ENCODE measurements around the gene LRRN4. TPM values are rescaled to one million over a fixed set of nuclear protein-coding genes. Genes with fewer than 3 reads are reported as not detected.
A peak's percentile ranks its signal among the peaks of the same experiment; 100 is the strongest.
"Not testable (repeated sequence)": the region's sequence is repeated elsewhere in the genome, so short reads cannot be mapped to it uniquely, and the experiment has no call there.

The LRRN4 gene
- total RNA-seq, 6 donors from 2014 or later, result 18.9 to 177 (median 68.5) TPM

- no peaks in the 10 kb centered on the region for H3K36me3 ChIP-seq
- no peak overlapping the region for H3K4me3 ChIP-seq
- 63 to 77% methylated on average over 6 to 10 of the region's 10 CpGs for WGBS, 2 donors
- no peaks in the 10 kb centered on the region for H3K9me3 ChIP-seq
- DNase-seq (peak in 1 of 2 donors; percentile 34), ATAC-seq (ENCODE audit: low FRiP score in 2 of 2) (no peak)
- peaks cover 0 to 13% (median 1%) of the 10 kb centered on the region in 4 donors for H3K27me3 ChIP-seq
- H3K27ac ChIP-seq, result peak overlapping the region in 2 of 4 donors; percentile 46 to 67
- H3K4me1 ChIP-seq, result peaks cover 5 to 36% (median 20%) of the 10 kb centered on the region in 4 donors
- TF ChIP-seq POLR2AphosphoS5 (IDR thresholded peaks at IDR 0.05) (no peak), EP300 (IDR thresholded peaks at IDR 0.05) (no peak), CTCF (IDR thresholded peaks at IDR 0.05) (no peak)
Observed at GRCh38 chr20:6055161-6055783, 1.4 kb upstream of the LRRN4 start.

GRCh38 chr20:6054689-6055051, 810 bp upstream of the LRRN4 start:
- WGBS, 2 donors, result 75 to 83% methylated on average over 4 of the region's 4 CpGs
- not testable (repeated sequence) for H3K36me3 ChIP-seq; DNase-seq; H3K9me3 ChIP-seq; ATAC-seq (ENCODE audit: low FRiP score in 2 of 2); H3K4me3 ChIP-seq
- Histone ChIP-seq H3K4me1 (peaks cover 5 to 36% (median 20%) of the 10 kb centered on the region in 4 donors), H3K27me3 (peaks cover 0 to 13% (median 1%) of the 10 kb centered on the region in 4 donors), H3K27ac (peak overlapping the region in 1 of 4 donors; percentile 27)

GRCh38 chr20:6053064-6053775, 640 bp downstream of the LRRN4 start:
- Histone ChIP-seq H3K27ac (peak overlapping the region in 3 of 4 donors; percentile 31 to 76 (median 55)), H3K9me3 (no peaks in the 10 kb centered on the region), H3K4me3 (peak overlapping the region in 3 of 4 donors; percentile 36 to 52 (median 47)), H3K4me1 (peaks cover 5 to 35% (median 19%) of the 10 kb centered on the region in 4 donors), H3K27me3 (peaks cover 0 to 13% (median 1%) of the 10 kb centered on the region in 4 donors), H3K36me3 (no peaks in the 10 kb centered on the region)
- DNase-seq (no peak), ATAC-seq (ENCODE audit: low FRiP score in 2 of 2) (no peak)
- TF ChIP-seq EP300 (IDR thresholded peaks at IDR 0.05) (no peak), POLR2AphosphoS5 (IDR thresholded peaks at IDR 0.05) (no peak)
- 56 to 76% methylated on average over 7 to 8 of the region's 8 CpGs for WGBS, 2 donors

- DNase-seq (peak in 1 of 2 donors; percentile 42), ATAC-seq (ENCODE audit: low FRiP score in 2 of 2) (no peak)
- Histone ChIP-seq H3K4me1 (peaks cover 5 to 22% (median 12%) of the 10 kb centered on the region in 4 donors), H3K4me3 (peak overlapping the region in 3 of 4 donors; percentile 36 to 52 (median 47)), H3K9me3 (no peaks in the 10 kb centered on the region), H3K27ac (peak overlapping the region; percentile 31 to 76 (median 57)), H3K36me3 (peaks cover 0 to 2% (median 0%) of the 10 kb centered on the region in 4 donors), H3K27me3 (peaks cover 0 to 13% (median 1%) of the 10 kb centered on the region in 4 donors)
- TF ChIP-seq POLR2A (IDR thresholded peaks at IDR 0.05) (peak in 1 of 4 donors; percentile 15), POLR2AphosphoS5 (IDR thresholded peaks at IDR 0.05) (no peak)
- 39 to 48% methylated on average over 5 of the region's 5 CpGs for WGBS, 2 donors
Observed at GRCh38 chr20:6051505-6051904, 2.4 kb downstream of the LRRN4 start.

- DNase-seq, result no peak
- H3K4me1 ChIP-seq, result peaks cover 5 to 12% (median 7%) of the 10 kb centered on the region in 4 donors
- no peak for TF ChIP-seq POLR2A (IDR thresholded peaks at IDR 0.05)
- TF ChIP-seq POLR2AphosphoS5 (IDR thresholded peaks at IDR 0.05), result no peak
- TF ChIP-seq EP300 (IDR thresholded peaks at IDR 0.05), result no peak
- no peak for TF ChIP-seq CTCF (IDR thresholded peaks at IDR 0.05)
- H3K36me3 ChIP-seq, result peaks cover 0 to 7% (median 0%) of the 10 kb centered on the region in 4 donors
- H3K27me3 ChIP-seq, result peaks cover 0 to 13% (median 1%) of the 10 kb centered on the region in 4 donors
- WGBS, 2 donors, result 88 to 89% methylated on average over 3 of the region's 3 CpGs
- no peaks in the 10 kb centered on the region for H3K9me3 ChIP-seq
- no peak overlapping the region for H3K4me3 ChIP-seq
- no peak overlapping the region for H3K27ac ChIP-seq
- no peak for ATAC-seq (ENCODE audit: low FRiP score in 2 of 2)
Observed at GRCh38 chr20:6048391-6048790, 5.5 kb downstream of the LRRN4 start.

- H3K36me3 ChIP-seq, result peaks cover 0 to 18% (median 8%) of the 10 kb centered on the region in 4 donors
- no peaks in the 10 kb centered on the region for H3K9me3 ChIP-seq
- 63 to 65% methylated on average over 1 of the region's 1 CpG for WGBS, 2 donors
- DNase-seq (no peak), ATAC-seq (ENCODE audit: low FRiP score in 2 of 2) (no peak)
- H3K27me3 ChIP-seq, result no peaks in the 10 kb centered on the region
- H3K27ac ChIP-seq, result no peak overlapping the region
- H3K4me3 ChIP-seq, result no peak overlapping the region
- TF ChIP-seq CTCF (IDR thresholded peaks at IDR 0.05) (no peak), POLR2A (IDR thresholded peaks at IDR 0.05) (no peak), POLR2AphosphoS5 (IDR thresholded peaks at IDR 0.05) (no peak), EP300 (IDR thresholded peaks at IDR 0.05) (no peak)
- no peaks in the 10 kb centered on the region for H3K4me1 ChIP-seq
Observed at GRCh38 chr20:6046432-6046831, 7.4 kb downstream of the LRRN4 start.
